H1 (cell line): ENCODE results near the gene CXADR. TPM values are rescaled to one million over a fixed set of nuclear protein-coding genes. Genes with fewer than 3 reads are reported as not detected.

Experiments
- GABPA ChIP-seq: IDR thresholded peaks from 2 replicates; pipeline ENCODE4 v1.6.1; 2011; ENCODE audit warnings: mild to moderate bottlenecking, low read length, moderate library complexity, borderline replicate concordance; ENCODE audit not compliant: insufficient read depth
- JUN ChIP-seq: IDR thresholded peaks from 2 replicates; pipeline ENCODE4 v1.6.1; 2011; ENCODE audit warnings: low read depth, mild to moderate bottlenecking, improper control_type of control experiment, low read length
- PHF8 ChIP-seq: fragments of 200-600 bp; sonication (generic); conservative IDR thresholded peaks from 2 replicates; pipeline ENCODE4 v1.7.1; 2012; ENCODE audit warnings: low read depth, mild to moderate bottlenecking, inconsistent platforms, low read length, moderate library complexity
- SIX5 ChIP-seq: IDR thresholded peaks from 2 replicates; pipeline ENCODE4 v1.6.1; 2011; ENCODE audit warnings: mild to moderate bottlenecking, low read depth, low read length
- YY1 ChIP-seq: IDR thresholded peaks from 2 replicates; pipeline ENCODE4 v1.6.1; 2011; ENCODE audit warnings: low read depth, mild to moderate bottlenecking, low read length
- polyA plus RNA-seq, 7 experiments: library from polyadenylated mRNA; depleted of rRNA in 3 of 7; stranded (reverse) in 5 of 7; unstranded in 2 of 7; fragments of >200 nt in 5 of 7; fragments of 200-250 nt in 2 of 7; gene quantifications; 1 replicate in 5 of 7; 2 replicates in 1 of 7; 4 replicates in 1 of 7; pipeline versions ENCODE4 v1.2.1 to v1.2.3, GENCODE V29; 2011 to 2013; ENCODE audit warnings: missing spikeins in 2 of 7, mixed read lengths in 2 of 7
- total RNA-seq: library from RNA; stranded (reverse); fragmentation: NEBNext Ultra II Directional; extraction: Animal tissue kit (Norgen Biotek cat#: 25700); gene quantifications from 2 replicates; pipeline ENCODE4 v1.2.1, GENCODE V29; 2021

Gene CXADR
- total and polyA plus RNA-seq, 2 of the 8 experiments (the other 6 are each of a cell fraction or from before 2014, with no cell fraction given) = 45.6 to 145 TPM

- TF ChIP-seq GABPA (no peak), YY1 (no peak), SIX5 (no peak), PHF8 (no peak), JUN (no peak)
- TF ChIP-seq, all 59 proteins: peak for 0
Measured at GRCh38 chr21:17538576-17538975, 25.7 kb downstream of the CXADR start (continued).
